OCI-LY3 (cell line): ENCODE data around the gene PRSS27.

Experiments used
- EZH2phosphoT487 ChIP-seq: fragments of 200-600 bp; shearing (Covaris generic); IDR thresholded peaks from 2 replicates; pipeline ENCODE4 v1.6.1; 2018; ENCODE audit warnings: antibody characterized with exemption, mixed run types, low read depth
- TF ChIP-seq, protein P1 (sequence below): fragments of 200-600, 300-600 bp; sonication (generic); IDR thresholded peaks from 2 replicates; pipeline ENCODE4 v1.5.1; 2014; ENCODE audit warnings: antibody characterized with exemption, low read length, low read depth

DNA sequence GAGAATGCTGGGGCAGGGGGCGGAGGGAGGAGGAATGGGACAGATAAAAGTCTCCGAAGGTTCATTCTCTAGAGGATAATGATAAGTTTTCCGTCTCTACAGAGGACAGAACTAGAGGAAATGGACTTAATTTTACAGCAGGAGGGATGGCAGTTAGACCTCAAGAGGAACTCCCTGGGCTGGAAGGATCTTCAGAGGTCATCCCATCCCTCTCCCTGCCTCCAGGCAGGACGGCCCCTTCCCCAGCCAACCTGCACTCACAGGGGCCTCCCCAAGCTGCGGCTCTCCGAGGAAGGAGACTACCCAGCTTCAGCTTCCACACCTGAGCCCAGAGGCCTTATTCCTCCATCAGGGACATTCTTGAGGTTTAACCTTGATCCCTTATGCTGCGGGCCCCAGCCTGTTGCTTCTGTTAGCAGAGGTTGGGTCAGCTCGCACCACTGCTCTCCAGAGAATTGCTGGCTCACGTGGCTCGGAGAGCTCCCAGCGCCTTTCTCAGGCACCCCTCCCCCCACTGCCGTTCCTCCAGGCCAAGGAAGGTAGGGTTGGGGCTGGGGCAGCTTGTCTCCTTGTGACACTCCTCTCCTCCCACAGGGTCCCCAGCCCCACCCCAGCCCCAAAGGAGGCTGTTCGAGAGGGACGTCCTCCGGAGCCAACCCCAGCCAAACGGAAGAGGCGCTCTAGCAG lies 48.5 kb upstream of the PRSS27 start:
- no peak for TF ChIP-seq EZH2phosphoT487
- TF ChIP-seq, protein P1, sequence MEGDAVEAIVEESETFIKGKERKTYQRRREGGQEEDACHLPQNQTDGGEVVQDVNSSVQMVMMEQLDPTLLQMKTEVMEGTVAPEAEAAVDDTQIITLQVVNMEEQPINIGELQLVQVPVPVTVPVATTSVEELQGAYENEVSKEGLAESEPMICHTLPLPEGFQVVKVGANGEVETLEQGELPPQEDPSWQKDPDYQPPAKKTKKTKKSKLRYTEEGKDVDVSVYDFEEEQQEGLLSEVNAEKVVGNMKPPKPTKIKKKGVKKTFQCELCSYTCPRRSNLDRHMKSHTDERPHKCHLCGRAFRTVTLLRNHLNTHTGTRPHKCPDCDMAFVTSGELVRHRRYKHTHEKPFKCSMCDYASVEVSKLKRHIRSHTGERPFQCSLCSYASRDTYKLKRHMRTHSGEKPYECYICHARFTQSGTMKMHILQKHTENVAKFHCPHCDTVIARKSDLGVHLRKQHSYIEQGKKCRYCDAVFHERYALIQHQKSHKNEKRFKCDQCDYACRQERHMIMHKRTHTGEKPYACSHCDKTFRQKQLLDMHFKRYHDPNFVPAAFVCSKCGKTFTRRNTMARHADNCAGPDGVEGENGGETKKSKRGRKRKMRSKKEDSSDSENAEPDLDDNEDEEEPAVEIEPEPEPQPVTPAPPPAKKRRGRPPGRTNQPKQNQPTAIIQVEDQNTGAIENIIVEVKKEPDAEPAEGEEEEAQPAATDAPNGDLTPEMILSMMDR = no peak
